ENCODE measurements around the gene COG4.

DNA sequence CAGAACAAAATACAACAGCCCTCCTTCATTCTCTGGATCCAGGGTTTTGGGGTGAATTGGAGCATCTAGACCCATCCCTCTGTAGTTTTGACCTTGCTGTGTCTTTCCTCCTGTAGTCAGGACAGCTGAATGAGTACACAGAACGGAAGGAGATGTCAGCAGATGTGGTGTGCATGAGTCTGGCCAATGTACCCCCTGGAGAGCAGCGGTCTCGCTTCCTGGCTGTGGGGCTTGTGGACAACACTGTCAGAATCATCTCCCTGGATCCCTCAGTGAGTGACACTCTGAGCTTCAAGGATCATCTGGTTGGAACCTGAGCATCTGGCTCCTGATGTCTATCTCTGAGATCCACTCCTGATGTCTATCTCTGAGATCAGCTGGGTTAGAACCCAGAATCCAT lies 32.7 kb upstream of the COG4 start:
- TF ChIP-seq, protein P1, sequence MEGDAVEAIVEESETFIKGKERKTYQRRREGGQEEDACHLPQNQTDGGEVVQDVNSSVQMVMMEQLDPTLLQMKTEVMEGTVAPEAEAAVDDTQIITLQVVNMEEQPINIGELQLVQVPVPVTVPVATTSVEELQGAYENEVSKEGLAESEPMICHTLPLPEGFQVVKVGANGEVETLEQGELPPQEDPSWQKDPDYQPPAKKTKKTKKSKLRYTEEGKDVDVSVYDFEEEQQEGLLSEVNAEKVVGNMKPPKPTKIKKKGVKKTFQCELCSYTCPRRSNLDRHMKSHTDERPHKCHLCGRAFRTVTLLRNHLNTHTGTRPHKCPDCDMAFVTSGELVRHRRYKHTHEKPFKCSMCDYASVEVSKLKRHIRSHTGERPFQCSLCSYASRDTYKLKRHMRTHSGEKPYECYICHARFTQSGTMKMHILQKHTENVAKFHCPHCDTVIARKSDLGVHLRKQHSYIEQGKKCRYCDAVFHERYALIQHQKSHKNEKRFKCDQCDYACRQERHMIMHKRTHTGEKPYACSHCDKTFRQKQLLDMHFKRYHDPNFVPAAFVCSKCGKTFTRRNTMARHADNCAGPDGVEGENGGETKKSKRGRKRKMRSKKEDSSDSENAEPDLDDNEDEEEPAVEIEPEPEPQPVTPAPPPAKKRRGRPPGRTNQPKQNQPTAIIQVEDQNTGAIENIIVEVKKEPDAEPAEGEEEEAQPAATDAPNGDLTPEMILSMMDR (IDR thresholded peaks at IDR 0.05; ENCODE audit: low read depth, low read length), result no peak
- no peak for TF ChIP-seq EZH2phosphoT487 (IDR thresholded peaks at IDR 0.05; ENCODE audit: low read depth)
